Body of pancreas (tissue), 4 donors: ENCODE data around the gene MND1. TPM values are rescaled to one million over a fixed set of nuclear protein-coding genes. Genes with fewer than 3 reads are reported as not detected.

Experiments used
- ATAC-seq: fragments of 150-250 bp; one replicate; pipeline ENCODE4 v1.9.1; 2016
- DNase-seq, 4 donors: peaks; one replicate each; pipeline ENCODE4 v3.0.0-alpha.2; 2019
- H3K27ac ChIP-seq, 4 donors: fragments of 200-600 bp; sonication (generic); 1 replicate in 3 of 4; 2 replicates in 1 of 4; pipeline versions ENCODE4 v1.5.1 to v1.6.1; 2016 to 2019; ENCODE audit warnings: mild to moderate bottlenecking in 1 of 4, mixed read lengths in 1 of 4, moderate library complexity in 1 of 4
- H3K27me3 ChIP-seq, 2 donors: fragments of 200-600 bp; sonication (generic); one replicate each; pipeline ENCODE4 v1.6.0; 2016; ENCODE audit warnings: mild to moderate bottlenecking in 1 of 2
- H3K36me3 ChIP-seq, 2 donors: fragments of 200-600 bp; sonication (generic); replicated peaks in 1 of 2; 2 replicates each; pipeline ENCODE4 v1.5.1; 2016; ENCODE audit warnings: low read depth in 2 of 2; ENCODE audit not compliant: insufficient read depth in 1 of 2
- H3K4me1 ChIP-seq: fragments of 200-600 bp; sonication (generic); one replicate; pipeline ENCODE4 v1.6.0; 2016
- H3K4me3 ChIP-seq, 2 donors: fragments of 200-600 bp; sonication (generic); 1 replicate in 1 of 2; 2 replicates in 1 of 2; pipeline ENCODE4 v1.5.1; 2016 to 2019
- H3K9me3 ChIP-seq, 3 donors: fragments of 200-600 bp; sonication (generic); 1 replicate in 2 of 3; 2 replicates in 1 of 3; pipeline ENCODE4 v1.5.1; 2016
- POLR2A ChIP-seq, 3 donors: fragments of 450-650 bp; IDR thresholded peaks; one replicate each; pipeline ENCODE4 v1.6.1; 2016; ENCODE audit warnings: antibody characterized with exemption in 3 of 3, mild to moderate bottlenecking in 2 of 3
- WGBS, 2 donors: methylation state at CpG; one replicate each; pipeline ENCODE4 v1.1.5; 2017; 5-methylcytosine and 5-hydroxymethylcytosine counted together
- intact Hi-C: fragments of 100-400 bp; cut with DNase I; formaldehyde crosslinking; loops from one replicate; pipeline ENCODE4 v1.15.1; 2023
- total RNA-seq, 2 donors: library from RNA; depleted of rRNA; stranded (reverse); fragments of >200 nt; gene quantifications; one replicate each; pipeline ENCODE4 v1.1.0, GENCODE V29; 2016
- TF ChIP-seq, protein P1 (sequence below), 7 experiments: fragments of 450-650 bp in 4 of 7; fragments of 200-600 bp in 3 of 7; sonication (generic) in 3 of 7; IDR thresholded peaks; one replicate each; pipeline ENCODE4 v1.5.1; 2016 to 2019; ENCODE audit warnings: antibody characterized with exemption in 7 of 7

Gene MND1
- total RNA-seq, 2 donors from 2014 or later: 1.0 TPM; not detected in 1

DNA sequence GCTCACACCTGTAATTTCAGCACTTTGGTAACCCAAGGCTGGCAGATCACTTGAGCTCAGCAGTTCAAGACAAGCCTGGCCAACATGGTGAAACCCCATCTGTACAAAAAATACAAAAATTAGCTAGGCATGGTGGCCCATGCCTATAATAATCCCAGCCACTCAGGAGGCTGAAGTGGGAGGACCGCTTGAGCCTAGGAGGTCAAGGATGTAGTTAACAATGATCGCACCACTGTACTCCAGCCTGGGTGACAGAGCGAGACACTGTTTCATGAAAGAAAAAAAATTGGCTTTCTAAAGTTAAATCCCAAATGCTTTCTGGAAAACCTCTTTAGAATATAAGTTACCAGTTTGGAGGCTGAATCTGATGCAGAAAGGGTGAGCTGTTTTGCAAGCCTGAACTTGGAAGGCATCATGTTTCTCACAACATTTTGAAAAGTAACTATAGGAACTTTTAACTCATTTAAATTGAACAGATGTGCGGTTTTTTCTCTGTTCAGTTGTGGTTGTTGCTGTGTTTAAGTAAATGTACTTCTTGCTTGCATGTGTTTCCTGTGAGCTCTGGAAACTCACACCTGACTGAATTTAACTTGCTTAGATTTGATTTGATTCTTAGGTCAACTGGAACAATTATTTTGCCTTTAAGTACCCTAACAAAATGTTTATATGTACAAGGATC is 81.9 kb downstream of the MND1 start:
- Histone ChIP-seq H3K36me3 (no peaks in the 10 kb centered on the region), H3K27ac (no peak overlapping the region), H3K4me1 (no peaks in the 10 kb centered on the region), H3K27me3 (no peaks in the 10 kb centered on the region), H3K9me3 (no peaks in the 10 kb centered on the region), H3K4me3 (no peak overlapping the region)
- WGBS, 2 donors: 84 to 89% methylated on average over 4 of the region's 4 CpGs
- intact Hi-C loops: no loop called here
- ATAC-seq: no peak
- DNase-seq: no peak
- TF ChIP-seq, protein P1, sequence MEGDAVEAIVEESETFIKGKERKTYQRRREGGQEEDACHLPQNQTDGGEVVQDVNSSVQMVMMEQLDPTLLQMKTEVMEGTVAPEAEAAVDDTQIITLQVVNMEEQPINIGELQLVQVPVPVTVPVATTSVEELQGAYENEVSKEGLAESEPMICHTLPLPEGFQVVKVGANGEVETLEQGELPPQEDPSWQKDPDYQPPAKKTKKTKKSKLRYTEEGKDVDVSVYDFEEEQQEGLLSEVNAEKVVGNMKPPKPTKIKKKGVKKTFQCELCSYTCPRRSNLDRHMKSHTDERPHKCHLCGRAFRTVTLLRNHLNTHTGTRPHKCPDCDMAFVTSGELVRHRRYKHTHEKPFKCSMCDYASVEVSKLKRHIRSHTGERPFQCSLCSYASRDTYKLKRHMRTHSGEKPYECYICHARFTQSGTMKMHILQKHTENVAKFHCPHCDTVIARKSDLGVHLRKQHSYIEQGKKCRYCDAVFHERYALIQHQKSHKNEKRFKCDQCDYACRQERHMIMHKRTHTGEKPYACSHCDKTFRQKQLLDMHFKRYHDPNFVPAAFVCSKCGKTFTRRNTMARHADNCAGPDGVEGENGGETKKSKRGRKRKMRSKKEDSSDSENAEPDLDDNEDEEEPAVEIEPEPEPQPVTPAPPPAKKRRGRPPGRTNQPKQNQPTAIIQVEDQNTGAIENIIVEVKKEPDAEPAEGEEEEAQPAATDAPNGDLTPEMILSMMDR (IDR thresholded peaks at IDR 0.05): no peak
- no peak for TF ChIP-seq POLR2A (IDR thresholded peaks at IDR 0.05)

DNA sequence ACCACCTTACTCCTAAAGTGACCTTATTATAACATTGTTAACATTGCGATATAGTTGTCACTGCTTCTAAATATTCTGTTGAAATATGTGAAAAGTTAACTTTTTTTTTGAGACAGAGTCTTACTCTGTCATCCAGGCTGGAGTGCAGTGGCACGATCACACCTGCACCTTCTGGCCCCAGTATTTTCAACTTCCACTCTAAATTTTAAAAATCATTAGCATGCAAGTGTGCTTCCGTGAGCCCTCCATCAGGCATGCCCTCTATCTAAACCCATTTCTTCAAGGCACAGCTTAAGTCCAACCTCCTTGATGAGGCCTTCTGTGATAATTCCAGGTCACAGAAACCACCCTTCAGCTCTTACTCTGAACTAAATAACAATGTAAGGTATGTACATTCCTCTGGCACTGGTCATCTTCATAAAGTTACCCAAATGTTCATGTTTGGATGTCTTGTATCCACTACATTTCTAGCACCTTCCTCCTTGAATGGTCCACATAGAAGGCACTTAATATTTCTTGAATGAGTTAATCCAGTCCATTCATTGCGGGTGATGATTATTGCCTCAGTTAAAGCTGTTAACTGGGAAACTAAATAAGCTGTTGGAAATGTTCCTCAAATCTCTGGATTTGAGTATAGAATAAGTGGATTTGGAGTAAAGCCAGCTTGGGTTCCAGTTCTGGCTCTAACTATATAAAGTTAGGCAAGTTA is 83.0 kb downstream of the MND1 start:
- no peak overlapping the region for H3K27ac ChIP-seq
- H3K9me3 ChIP-seq: no peaks in the 10 kb centered on the region
- H3K36me3 ChIP-seq: no peaks in the 10 kb centered on the region
- intact Hi-C loops: no loop called here
- TF ChIP-seq, protein P1 (IDR thresholded peaks at IDR 0.05): no peak
- TF ChIP-seq POLR2A (IDR thresholded peaks at IDR 0.05): no peak
- no peaks in the 10 kb centered on the region for H3K27me3 ChIP-seq
- no peaks in the 10 kb centered on the region for H3K4me1 ChIP-seq
- DNase-seq: no peak
- ATAC-seq: no peak
- WGBS, 2 donors: 90 to 96% methylated on average over 4 of the region's 4 CpGs
- no peak overlapping the region for H3K4me3 ChIP-seq

DNA sequence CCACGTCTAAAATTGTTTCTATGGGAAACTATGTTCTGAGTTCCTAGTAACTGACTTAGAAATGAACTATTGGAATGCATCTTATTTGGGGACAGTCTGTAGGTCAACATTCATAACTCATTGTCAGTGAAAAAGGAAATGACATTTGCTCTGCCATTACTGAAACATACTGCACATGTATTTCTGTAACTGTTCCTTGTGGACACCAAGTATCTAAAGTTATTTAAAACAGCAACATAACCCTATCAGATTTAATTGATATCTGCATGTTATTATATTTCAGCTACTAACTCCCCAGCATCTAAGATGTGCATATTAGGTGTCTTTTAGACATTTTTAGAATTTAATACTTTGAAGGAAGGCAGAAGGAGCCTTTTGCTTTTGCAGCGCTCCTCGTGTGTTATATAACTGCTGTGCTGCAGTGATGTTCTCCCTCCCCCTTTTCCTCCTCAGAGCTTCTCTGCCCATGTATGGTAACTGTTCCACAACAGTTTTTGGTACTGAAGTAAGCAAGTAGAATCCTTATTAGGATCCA is 84.5 kb downstream of the MND1 start:
- intact Hi-C loops: no loop called here
- no peaks in the 10 kb centered on the region for H3K27me3 ChIP-seq
- 63 to 72% methylated on average over 3 of the region's 3 CpGs for WGBS, 2 donors
- TF ChIP-seq, protein P1 (IDR thresholded peaks at IDR 0.05): no peak
- TF ChIP-seq POLR2A (IDR thresholded peaks at IDR 0.05): no peak
- no peak overlapping the region for H3K27ac ChIP-seq
- ATAC-seq (no peak), DNase-seq (no peak)
- peaks cover 8% of the 10 kb centered on the region for H3K4me1 ChIP-seq
- no peaks in the 10 kb centered on the region for H3K9me3 ChIP-seq
- H3K36me3 ChIP-seq: no peaks in the 10 kb centered on the region
- H3K4me3 ChIP-seq: no peak overlapping the region

DNA sequence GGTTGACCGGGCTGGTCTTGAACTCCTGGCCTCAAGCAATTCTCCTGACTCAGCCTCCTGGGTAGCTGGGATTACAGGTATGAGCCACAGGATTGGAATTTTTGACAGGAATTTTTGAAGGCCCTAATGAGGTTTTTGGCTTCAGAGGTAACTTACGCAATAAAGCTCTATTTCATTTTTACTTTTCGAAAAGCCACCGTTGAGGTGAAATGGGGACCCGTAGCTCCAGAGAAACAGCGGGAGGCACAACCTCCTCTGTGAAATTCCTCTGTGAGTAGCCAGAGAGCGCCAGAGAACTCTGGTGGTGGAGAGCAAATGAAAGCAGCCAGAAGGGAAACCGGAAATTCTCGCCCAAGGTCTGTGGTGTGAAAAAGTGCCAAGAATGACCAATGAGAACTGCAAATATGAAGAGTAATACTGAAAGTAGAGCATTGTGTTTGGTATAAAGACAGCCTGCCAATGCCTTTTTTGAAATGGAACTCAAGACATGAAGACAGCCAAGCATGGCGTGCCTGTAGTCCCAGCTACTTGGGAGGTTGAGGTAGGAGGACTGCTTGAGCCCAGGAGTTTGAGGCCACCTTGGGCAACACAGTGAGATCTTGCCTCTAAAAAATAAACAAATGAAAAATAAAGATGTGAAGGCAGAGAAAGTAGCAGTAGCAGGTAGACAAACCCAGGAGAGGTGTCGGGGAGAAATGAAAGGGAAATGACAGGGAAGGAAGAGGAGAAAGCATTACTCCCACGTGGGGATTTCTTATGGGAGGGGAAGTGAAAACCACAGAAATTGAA is 88.7 kb downstream of the MND1 start:
- intact Hi-C loops: loop anchor here (10.0 kb wide), 1 partner anchor 142 kb away; no protein-coding TSS in a partner anchor
- no peak overlapping the region for H3K4me3 ChIP-seq

More for the DNA sequence above, 88.7 kb downstream of the MND1 start:
- peaks cover 10% of the 10 kb centered on the region for H3K4me1 ChIP-seq
- peak overlapping the region; percentile 33 to 83 (median 76) for H3K27ac ChIP-seq
- 27 to 40% methylated on average over 12 of the region's 12 CpGs for WGBS, 2 donors
- peak; percentile 87 to 94 (median 90) for DNase-seq
- H3K27me3 ChIP-seq: no peaks in the 10 kb centered on the region
- TF ChIP-seq, protein P1 (IDR thresholded peaks at IDR 0.05): peak; percentile 69 to 97 (median 96)
- TF ChIP-seq POLR2A (IDR thresholded peaks at IDR 0.05): peak in 1 of 3 donors; percentile 24
- H3K36me3 ChIP-seq: no peaks in the 10 kb centered on the region
- H3K9me3 ChIP-seq: no peaks in the 10 kb centered on the region
- peak; percentile 97 for ATAC-seq
